HG03575 (cell line): ENCODE measurements around the gene CXCL14.

Experiments
- ATAC-seq: cut with Tn5 transposase; IDR thresholded peaks from one replicate; pipeline ENCODE4 v1.9.1; 2021; ENCODE audit not compliant: unreplicated experiment, insufficient number of reproducible peaks, low FRiP score; ENCODE audit errors: extremely low read depth

Gene CXCL14

DNA sequence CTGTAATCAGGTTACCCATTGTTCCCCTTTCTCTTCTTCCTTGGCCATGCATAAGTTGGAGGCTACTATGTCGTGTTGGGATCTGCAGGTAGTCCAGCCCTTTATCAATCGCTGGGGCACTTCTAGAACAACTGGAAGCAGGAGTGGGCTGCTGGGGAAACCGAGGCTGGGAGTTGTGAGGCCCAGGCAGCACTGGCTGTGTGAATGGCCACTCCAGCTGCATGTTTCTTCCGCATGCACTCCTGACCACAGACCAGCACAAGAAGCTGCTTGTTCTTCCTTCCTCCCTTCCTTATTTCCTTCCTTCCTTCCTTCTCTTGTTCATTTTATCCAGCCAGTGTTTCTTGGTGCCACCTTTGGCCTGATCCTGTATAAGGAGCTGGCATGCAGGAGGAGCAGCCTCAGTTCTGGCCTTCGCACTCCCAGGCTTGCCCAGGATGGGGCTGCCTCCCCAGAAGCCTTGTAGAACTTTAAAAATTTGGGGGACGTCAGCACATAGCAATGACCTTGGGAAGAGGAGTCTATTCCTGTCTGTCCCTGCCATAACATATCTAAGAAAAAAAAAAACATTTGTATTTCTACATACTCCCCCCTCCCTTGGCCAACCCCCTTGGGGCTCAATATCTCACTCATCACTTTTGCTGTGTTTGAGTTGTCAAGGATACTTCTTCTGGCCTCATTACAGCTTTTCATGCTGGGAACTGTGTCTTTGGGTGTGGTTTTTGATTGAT, 20.8 kb upstream of the CXCL14 start:
- no peak for ATAC-seq

GRCh38 chr5:135598691-135599395, 20.1 kb upstream of the CXCL14 start:
- no peak for ATAC-seq

DNA sequence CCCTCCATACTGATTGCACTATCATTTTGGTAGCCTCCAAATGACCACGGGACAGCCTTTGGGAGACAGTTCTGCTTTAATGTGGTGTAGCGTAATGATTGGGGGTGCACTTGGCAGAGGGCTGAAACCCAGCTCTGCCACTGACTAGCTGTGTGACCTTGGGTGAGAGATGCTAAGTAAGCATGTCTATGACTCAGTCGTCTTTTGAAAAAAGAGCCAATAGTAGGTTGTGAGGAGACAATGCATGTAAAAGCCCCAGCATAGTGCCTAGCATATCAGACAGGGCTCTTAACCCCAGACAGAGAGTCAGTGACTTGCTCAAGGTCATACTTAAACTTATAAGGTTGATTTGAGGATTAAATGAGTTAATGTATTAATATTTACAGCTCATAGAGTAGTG, 18.0 kb upstream of the CXCL14 start:
- ATAC-seq: no peak

DNA sequence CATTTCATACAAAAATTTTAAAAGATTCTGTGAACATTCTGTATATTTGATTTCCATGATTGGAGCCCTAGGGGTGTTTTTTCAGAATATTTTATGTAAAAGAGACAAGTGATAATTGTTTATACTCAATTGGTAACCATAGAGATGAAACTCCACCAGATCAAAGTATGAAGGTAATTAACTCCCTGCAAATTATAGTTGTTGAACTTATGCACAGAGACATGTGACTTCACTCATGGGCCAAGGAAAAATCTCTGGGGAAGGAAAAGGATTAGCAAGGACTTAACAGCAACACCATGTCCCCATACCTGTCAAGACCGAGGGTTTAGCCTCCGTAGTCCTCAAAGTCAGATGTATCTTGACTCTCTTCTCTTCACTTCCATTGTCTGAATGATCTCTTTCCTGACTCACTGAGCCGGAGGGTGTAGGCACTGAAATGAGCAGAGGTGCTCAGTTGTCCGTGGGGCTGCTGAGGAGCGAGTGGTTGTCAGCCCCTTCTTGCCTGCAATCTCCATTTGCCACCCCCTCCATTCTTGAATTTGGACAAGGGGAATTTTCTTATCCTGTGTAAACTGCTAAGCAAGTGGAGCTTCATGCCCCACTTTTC, 17.5 kb upstream of the CXCL14 start:
- ATAC-seq: no peak

DNA sequence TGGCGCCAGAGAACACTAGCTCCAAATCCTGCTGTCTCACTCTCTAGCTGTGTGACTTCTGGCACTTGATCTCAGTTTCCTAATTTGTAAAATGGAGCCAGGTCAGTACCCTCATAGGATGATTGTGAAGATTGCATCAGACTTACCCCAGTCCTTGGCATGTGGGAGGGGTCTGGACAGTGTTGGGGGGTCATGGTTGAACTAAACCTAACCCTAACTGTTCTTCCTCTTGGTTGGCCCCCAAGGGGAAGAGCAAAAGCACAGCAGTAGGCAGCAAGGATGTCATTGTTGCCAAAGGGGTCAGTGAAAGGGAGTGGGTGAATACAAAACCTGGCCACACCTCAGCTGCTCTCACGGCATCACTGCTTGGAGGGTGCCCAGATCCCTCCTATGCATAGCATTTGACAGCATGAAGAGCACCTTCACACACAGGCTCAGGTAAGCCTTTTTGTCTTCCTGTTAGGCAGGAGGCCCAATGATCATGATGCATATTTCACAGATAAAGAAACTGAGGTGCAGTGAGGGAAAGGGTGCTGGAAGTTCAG, 15.7 kb upstream of the CXCL14 start:
- ATAC-seq: no peak

- no peak for ATAC-seq
These were observed 15.1 kb upstream of the CXCL14 start for GRCh38 chr5:135593886-135594285.

GRCh38 chr5:135593141-135593540, 14.3 kb upstream of the CXCL14 start:
- no peak for ATAC-seq

- ATAC-seq: no peak
These were observed 13.7 kb upstream of the CXCL14 start for GRCh38 chr5:135592312-135593045.

DNA sequence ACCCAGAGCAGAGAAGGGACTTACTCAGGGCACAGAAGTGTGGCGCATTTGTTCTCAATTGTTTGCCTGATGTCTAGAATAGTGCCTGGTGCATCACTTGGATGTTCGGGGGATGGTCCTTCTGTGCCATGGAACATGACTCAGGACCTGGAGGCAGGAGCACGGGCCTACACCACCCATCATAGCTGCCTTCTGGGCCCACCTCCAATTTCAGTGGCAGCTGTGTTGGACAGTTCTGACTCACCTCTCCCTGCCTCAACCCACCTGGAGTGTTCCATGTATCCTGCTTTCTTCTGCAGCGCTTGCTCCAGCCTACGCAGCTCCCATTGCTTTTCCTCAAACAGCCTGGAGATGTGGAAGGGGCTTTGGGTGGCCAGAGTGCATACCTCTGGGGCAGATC, 12.5 kb upstream of the CXCL14 start:
- ATAC-seq: no peak

DNA sequence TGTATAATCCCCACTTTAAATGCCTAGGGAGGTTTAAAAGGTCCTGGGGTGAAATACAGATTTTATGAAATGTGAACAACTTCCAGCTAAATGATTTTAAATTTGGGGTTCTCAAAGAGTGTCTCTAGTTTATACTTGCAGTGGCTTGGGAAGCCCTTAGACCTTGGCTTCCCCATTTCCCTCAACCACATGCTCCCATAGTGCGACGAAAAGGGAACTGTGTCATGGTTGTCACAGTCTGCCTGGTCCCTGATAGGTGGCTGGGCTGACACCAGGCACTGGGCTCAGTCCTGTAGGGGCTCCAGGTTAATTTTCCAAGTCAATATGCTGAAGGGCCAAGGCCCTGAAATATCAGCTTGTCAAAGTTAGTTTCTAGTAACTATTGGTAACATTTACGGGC, 10.4 kb upstream of the CXCL14 start:
- no peak for ATAC-seq

DNA sequence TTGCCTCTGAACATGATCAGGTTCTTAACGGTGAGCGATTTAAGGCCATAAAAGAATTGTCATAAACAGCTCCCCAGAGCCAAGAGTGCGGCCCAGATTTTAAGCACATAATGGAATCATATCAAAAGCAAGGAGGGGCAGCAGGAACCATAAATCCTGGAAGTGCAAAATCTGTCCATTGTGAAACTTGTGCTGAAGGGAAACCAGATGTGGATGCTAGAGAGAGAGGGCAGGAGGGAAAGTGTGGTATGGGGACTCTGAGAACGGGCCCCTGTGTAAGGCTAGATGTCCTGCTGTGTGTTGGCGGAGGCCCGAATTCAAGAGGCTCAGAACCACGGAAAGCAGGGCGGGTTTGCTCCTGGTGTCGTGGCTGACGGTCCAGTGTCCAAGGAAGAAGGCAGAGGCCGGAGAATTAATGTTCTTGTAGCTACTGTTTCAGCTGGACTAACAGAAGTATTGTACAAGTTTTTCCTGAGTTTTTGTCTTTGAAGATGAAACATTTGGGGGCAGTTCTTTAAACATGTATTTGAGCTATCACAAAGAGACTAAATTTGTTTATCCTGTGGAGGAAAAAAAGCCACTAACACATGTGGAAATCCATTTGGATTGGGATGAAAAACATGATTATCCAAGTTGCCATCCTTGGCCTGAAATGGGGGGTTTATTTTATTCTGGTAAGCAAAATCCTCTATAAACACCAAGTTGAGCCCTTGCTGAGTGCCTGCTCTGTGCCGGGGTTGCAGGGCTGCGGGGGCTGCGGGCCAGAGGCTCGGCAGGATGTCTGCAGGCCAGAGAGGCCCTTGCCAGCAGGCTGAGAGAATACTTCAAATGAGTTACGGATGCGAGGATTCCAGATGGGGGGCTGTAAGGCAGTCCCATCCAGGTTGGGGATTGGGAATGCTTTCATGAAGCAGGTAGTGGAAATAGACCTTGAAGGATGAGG, 9.2 kb upstream of the CXCL14 start:
- no peak for ATAC-seq

DNA sequence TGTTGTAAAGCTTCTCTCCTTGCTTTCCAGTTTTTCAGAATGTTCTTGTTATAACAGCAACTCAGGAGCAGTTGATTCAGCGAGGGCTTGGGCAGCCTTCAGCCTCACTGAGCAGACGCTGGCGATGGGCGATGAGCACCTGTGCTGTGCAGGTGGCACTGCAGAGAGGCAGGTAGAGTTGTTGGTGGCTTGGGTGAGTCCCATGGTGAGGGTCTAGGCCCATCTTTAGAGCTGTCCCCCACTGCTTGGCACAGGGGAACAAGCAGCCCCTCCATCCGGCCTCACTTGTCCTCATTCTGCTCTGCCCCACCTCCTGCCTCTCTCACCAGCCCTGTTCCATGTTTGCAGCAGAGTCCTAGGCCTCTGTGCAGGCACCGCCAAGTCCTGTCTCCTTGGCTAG, 6.1 kb upstream of the CXCL14 start:
- ATAC-seq: no peak

DNA sequence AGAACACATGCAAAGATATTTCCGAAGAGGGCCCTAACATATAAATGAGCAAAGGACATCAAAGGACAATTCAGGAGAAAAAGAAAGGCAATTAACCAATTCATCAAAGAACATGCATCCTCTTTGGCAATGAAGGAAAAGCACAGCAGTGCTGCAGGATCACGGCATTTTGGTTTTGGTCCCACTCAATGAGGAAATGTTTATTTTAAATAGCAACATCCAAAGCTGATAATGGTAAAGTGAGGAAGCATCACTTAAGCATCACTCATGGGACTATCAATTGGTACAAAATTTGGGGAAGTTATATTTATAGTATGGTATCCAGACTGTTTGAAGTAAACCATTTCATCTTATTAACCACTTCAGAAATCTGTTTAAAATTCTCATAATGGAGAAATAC, 5.5 kb upstream of the CXCL14 start:
- ATAC-seq: no peak

DNA sequence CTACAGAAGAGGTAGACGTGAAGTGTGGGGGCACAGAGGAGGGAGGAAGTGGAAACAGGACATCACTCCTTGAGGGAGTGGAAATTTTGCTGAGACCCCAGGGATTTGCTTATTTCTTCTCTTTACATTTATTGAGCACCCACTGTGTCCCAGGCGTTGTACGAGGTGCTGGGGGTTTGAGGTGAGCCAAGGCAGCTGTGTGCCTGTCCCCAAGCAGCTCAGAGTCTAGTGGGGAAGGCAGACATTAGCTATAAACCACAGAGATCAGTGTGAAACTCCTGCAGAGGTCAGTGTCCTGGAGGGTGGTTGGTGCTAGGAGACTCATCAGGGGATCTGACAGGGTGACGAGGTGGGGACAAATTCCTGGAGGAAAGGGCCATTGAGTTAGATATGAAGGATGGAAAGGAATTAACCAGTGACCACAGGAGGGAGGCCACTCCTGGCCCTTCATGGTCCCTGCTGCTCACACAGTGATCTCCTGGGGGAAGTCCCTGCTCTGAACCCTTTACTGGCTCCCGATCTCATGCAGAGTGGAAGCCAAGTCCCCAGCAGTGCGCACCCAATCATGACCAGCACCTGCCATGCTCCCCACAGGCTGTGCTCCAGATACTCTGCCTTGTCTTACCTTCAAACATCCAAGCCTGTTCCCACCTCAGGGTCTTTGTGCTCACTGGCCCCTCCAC, 3.4 kb upstream of the CXCL14 start:
- ATAC-seq: no peak

GRCh38 chr5:135578305-135578684, 496 bp downstream of the CXCL14 start:
- ATAC-seq: no peak

DNA sequence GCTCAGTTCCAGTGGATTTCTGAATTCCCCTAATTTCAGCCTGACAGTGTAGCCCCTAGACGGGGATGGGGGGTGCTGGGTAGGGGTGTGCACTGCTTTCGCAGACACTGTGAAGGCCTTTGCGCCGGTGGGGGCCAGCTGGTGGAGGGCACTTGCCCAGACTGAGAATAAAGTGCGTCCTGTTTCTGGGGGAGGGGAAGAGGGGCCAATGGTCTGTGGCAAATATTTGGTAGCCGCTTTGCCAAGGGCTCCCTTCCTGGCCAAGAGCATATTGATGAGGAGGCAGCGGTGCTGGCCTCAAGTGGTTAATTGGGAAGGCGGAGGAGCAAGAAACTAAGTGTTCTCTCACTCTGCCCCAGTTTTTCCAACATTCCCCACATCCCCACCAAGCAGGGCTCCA, 1.4 kb downstream of the CXCL14 start:
- no peak for ATAC-seq

- no peak for ATAC-seq
These were observed 2.7 kb downstream of the CXCL14 start for GRCh38 chr5:135576075-135576599.

- ATAC-seq: no peak
These were observed 4.3 kb downstream of the CXCL14 start for GRCh38 chr5:135574493-135574892.
